Fibroblast of lung (primary cell): Measurements from ENCODE around the gene VPS4B. TPM values are rescaled to one million over a fixed set of nuclear protein-coding genes. Genes with fewer than 3 reads are reported as not detected.

Experiments used
- DNase-seq, 2 donors: peaks; one replicate each; pipeline versions ENCODE4 v3.0.0 to v3.0.0-alpha.2; 2010; ENCODE audit warnings: low read depth in 2 of 2
- H2AFZ ChIP-seq: 2 replicates; pipeline ENCODE4 v1.5.1; 2012; ENCODE audit warnings: low read length, control low read depth, inconsistent platforms
- H3K27ac ChIP-seq: 2 replicates; pipeline ENCODE4 v1.5.1; 2011; ENCODE audit warnings: low read length, control low read depth; ENCODE audit not compliant: insufficient read depth
- H3K27me3 ChIP-seq: 2 replicates; pipeline ENCODE4 v1.5.1; 2011; ENCODE audit warnings: mild to moderate bottlenecking, low read length; ENCODE audit not compliant: control insufficient read depth, insufficient read depth
- H3K36me3 ChIP-seq: 2 replicates; pipeline ENCODE4 v1.5.1; 2011; ENCODE audit warnings: low read length; ENCODE audit not compliant: control insufficient read depth, insufficient read depth
- H3K4me1 ChIP-seq: 2 replicates; pipeline ENCODE4 v1.5.1; 2011; ENCODE audit warnings: low read length; ENCODE audit not compliant: control insufficient read depth, insufficient read depth; ENCODE audit errors: extremely low read depth
- H3K4me2 ChIP-seq: 2 replicates; pipeline ENCODE4 v1.5.1; 2011; ENCODE audit warnings: low read length, control low read depth; ENCODE audit not compliant: insufficient read depth; ENCODE audit errors: extremely low read depth
- H3K4me3 ChIP-seq, 4 experiments: fragments of 200-600 bp in 1 of 4; sonication (generic) in 1 of 4; replicated peaks in 1 of 4; 2 replicates each; pipeline ENCODE4 v1.5.1; 2011 to 2016; ENCODE audit warnings: low read length in 4 of 4, low read depth in 3 of 4, mild to moderate bottlenecking in 3 of 4, control low read depth in 2 of 4, inconsistent platforms in 1 of 4, mixed read lengths in 1 of 4; ENCODE audit not compliant: insufficient read depth in 1 of 4; ENCODE audit errors: control extremely low read depth in 1 of 4
- H3K79me2 ChIP-seq: 2 replicates; pipeline ENCODE4 v1.5.1; 2012; ENCODE audit warnings: mild to moderate bottlenecking, low read length, inconsistent platforms; ENCODE audit not compliant: control insufficient read depth, insufficient read depth
- H3K9ac ChIP-seq: 2 replicates; pipeline ENCODE4 v1.5.1; 2011; ENCODE audit warnings: mild to moderate bottlenecking, low read length, control low read depth; ENCODE audit not compliant: insufficient read depth
- H3K9me3 ChIP-seq: 2 replicates; pipeline ENCODE4 v1.5.1; 2012; ENCODE audit warnings: low read depth, low read length; ENCODE audit not compliant: control insufficient read depth, insufficient read depth
- H4K20me1 ChIP-seq: 2 replicates; pipeline ENCODE4 v1.5.1; 2011; ENCODE audit warnings: low read length; ENCODE audit not compliant: control insufficient read depth, insufficient read depth; ENCODE audit errors: extremely low read depth
- CTCF ChIP-seq, 2 donors: IDR thresholded peaks in 1 of 2; conservative IDR thresholded peaks in 1 of 2; 1 replicate in 1 of 2; 2 replicates in 1 of 2; pipeline ENCODE4 v1.5.1; 2011 to 2012; ENCODE audit warnings: low read length in 2 of 2, control low read depth in 1 of 2, inconsistent platforms in 1 of 2, low read depth in 1 of 2, mild to moderate bottlenecking in 1 of 2
- EZH2 ChIP-seq: IDR thresholded peaks from 2 replicates; pipeline ENCODE4 v1.5.1; 2012; ENCODE audit warnings: low read length, control low read depth, mild to moderate bottlenecking; ENCODE audit errors: missing control alignments
- polyA plus RNA-seq, 2 donors: library from polyadenylated mRNA; depleted of rRNA in 1 of 2; stranded (reverse) in 1 of 2; unstranded in 1 of 2; fragments of >200 nt; gene quantifications; 2 replicates each; pipeline ENCODE4 v1.2.1, GENCODE V29; 2011 to 2012; ENCODE audit warnings: missing spikeins in 1 of 2
- total RNA-seq: library from RNA; depleted of rRNA; stranded (reverse); fragments of >200 nt; gene quantifications from 2 replicates; pipeline ENCODE4 v1.2.1, GENCODE V29; 2014

The VPS4B gene
- total and polyA plus RNA-seq, 2 donors (not counting 1 experiment from before 2014, with no cell fraction given): 38.0 to 52.0 TPM

- no peak for DNase-seq
- Histone ChIP-seq H3K4me2 (no peak overlapping the region), H3K9me3 (no peaks in the 10 kb centered on the region), H3K27ac (no peak overlapping the region), H3K27me3 (peaks cover 6% of the 10 kb centered on the region), H3K4me1 (no peaks in the 10 kb centered on the region), H3K4me3 (no peak overlapping the region), H3K79me2 (no peaks in the 10 kb centered on the region), H3K9ac (no peak overlapping the region), H4K20me1 (no peaks in the 10 kb centered on the region), H2AFZ (no peak overlapping the region), H3K36me3 (no peaks in the 10 kb centered on the region)
- no peak for TF ChIP-seq CTCF (conservative IDR thresholded peaks at IDR 0.05 in 1 of 2, IDR thresholded peaks at IDR 0.05 in 1 of 2; ENCODE audit: low read depth in 1 of 2, low read length in 2 of 2)
- no peak for TF ChIP-seq EZH2
Measured at GRCh38 chr18:63467699-63468098, 45.4 kb upstream of the VPS4B start.

DNA sequence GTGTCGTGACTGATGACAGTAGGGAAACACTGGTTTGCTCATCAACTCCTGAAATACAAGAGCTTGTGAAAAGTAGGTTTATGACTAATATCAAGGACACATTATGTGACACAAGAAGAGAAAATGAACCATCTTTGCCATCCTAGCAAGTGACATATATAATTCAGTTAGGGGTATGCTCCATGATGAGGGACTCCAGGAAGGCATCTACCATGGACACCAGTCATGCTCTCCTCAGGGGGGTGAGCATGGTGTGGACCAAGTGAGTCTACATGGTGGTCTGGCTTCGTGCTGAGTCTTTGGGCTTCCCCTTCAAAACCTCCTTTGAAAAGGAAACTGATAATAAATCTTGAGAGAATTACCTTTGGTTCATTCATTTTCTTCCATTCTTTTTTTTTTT lies 42.8 kb upstream of the VPS4B start:
- H3K79me2 ChIP-seq: no peaks in the 10 kb centered on the region
- H3K4me1 ChIP-seq: no peaks in the 10 kb centered on the region
- H2AFZ ChIP-seq: no peak overlapping the region
- H3K27me3 ChIP-seq: peaks cover 10% of the 10 kb centered on the region
- no peaks in the 10 kb centered on the region for H3K36me3 ChIP-seq
- no peaks in the 10 kb centered on the region for H4K20me1 ChIP-seq
- no peak overlapping the region for H3K9ac ChIP-seq
- no peak overlapping the region for H3K4me2 ChIP-seq
- no peaks in the 10 kb centered on the region for H3K9me3 ChIP-seq
- H3K27ac ChIP-seq: no peak overlapping the region
- no peak overlapping the region for H3K4me3 ChIP-seq
- TF ChIP-seq EZH2 (no peak), CTCF (conservative IDR thresholded peaks at IDR 0.05 in 1 of 2, IDR thresholded peaks at IDR 0.05 in 1 of 2; ENCODE audit: low read depth in 1 of 2, low read length in 2 of 2) (no peak)
- no peak for DNase-seq

DNA sequence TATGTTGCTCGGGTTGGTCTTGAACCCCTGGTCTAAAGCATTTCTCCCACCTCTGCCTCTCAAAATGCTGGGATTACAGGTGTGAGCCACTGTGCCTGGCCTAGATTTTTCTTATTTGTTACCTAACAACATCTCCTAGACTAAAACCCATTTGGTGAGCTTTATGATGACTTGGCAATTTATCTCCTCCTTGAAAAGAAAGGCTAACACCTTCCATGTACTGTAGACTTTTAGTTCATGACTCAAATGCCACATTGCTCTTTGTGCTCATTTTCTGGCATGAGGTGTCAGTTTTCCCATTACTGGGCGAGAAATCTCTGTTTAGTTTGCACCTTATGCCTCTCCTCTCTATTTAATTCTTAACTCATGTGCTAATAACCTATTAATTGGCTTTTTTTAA lies 42.2 kb upstream of the VPS4B start:
- DNase-seq: no peak
- H3K4me1 ChIP-seq: no peaks in the 10 kb centered on the region
- no peaks in the 10 kb centered on the region for H3K36me3 ChIP-seq
- no peak overlapping the region for H3K4me3 ChIP-seq
- no peak overlapping the region for H3K4me2 ChIP-seq
- H3K27ac ChIP-seq: no peak overlapping the region
- H4K20me1 ChIP-seq: no peaks in the 10 kb centered on the region
- no peaks in the 10 kb centered on the region for H3K79me2 ChIP-seq
- TF ChIP-seq EZH2 (no peak), CTCF (conservative IDR thresholded peaks at IDR 0.05 in 1 of 2, IDR thresholded peaks at IDR 0.05 in 1 of 2; ENCODE audit: low read depth in 1 of 2, low read length in 2 of 2) (no peak)
- H3K27me3 ChIP-seq: peaks cover 10% of the 10 kb centered on the region
- H3K9ac ChIP-seq: no peak overlapping the region
- H2AFZ ChIP-seq: no peak overlapping the region
- no peaks in the 10 kb centered on the region for H3K9me3 ChIP-seq
